ENCODE data around the gene TMEM203. TPM values are rescaled to one million over a fixed set of nuclear protein-coding genes. Genes with fewer than 3 reads are reported as not detected.
A peak's percentile ranks its signal among the peaks of the same experiment; 100 is the strongest.

Gene TMEM203
- total RNA-seq = 10 to 100 TPM; 23.7 to 44.7 (median 42.1) TPM
- 39.1 TPM for total RNA-seq (2013)
- 14.1 to 44.2 (median 27.0) reads per million in 29 experiments for total RNA-seq

GRCh38 chr9:137205126-137206069, at the start of gene TMEM203, which contains the start of gene NDOR1:
Gene TMEM203, minus strand, starts transcription at chr9:137205648. Its CDS starts 234 bp downstream, at chr9:137205414.
Gene NDOR1, plus strand, starts transcription at chr9:137205700. Its CDS starts 78 bp downstream, at chr9:137205778.
- ATAC-seq (replicated peaks in 1 of 4) (peak; percentile 50 to 59 (median 54)), DNase-seq (peak; percentile 80 to 95 (median 91))
- peaks cover 39 to 63% (median 48%) of the 10 kb centered on the region in 3 donors for H3K4me1 Mint-ChIP-seq
- WGBS (ENCODE audit: insufficient coverage) = under 1% methylated on average over 95 of the region's 98 CpGs
- Histone ChIP-seq H3K4me1 (ENCODE audit: control insufficient read depth in 1 of 2, extremely low read depth in 1 of 2, insufficient read depth in 2 of 2, low read length in 2 of 2) (peaks cover 22 to 51% of the 10 kb centered on the region in 2 experiments), H3K9me3 (no peaks in the 10 kb centered on the region), H3K36me3 (ENCODE audit: control insufficient read depth in 2 of 2, extremely low read depth in 1 of 2, insufficient read depth in 1 of 2, low read length in 1 of 2) (peaks cover 0 to 6% of the 10 kb centered on the region in 2 donors), H3K27ac (ENCODE audit: low read length) (peak within 1 kb of the TSS; percentile 73), H3K4me3 (ENCODE audit: control insufficient read depth in 1 of 2, extremely low read depth in 1 of 2, low read length in 1 of 2) (peak within 1 kb of the TSS; percentile 71 to 88), H3K27me3 (replicated peaks in 1 of 2; ENCODE audit: control insufficient read depth in 2 of 2, extremely low read depth in 1 of 2, insufficient read depth in 2 of 2, low read length in 1 of 2) (no peaks in the 10 kb centered on the region)
- ChIA-PET POLR2A (interaction anchor here (1.0 to 1.2 kb wide), 2 partner anchors 17 to 36 kb away, joined by 3 to 4 read pairs; partner anchors contain the start of genes RNF208 (in 1 of the 2) and TUBB4B (in 1 of the 2)), CTCF (interaction anchor here in 1 of 2 donors (0.6 kb wide), 1 partner anchor 31 kb away, joined by 3 read pairs; no protein-coding TSS in a partner anchor)
- H3K36me3 Mint-ChIP-seq = peaks cover 9% of the 10 kb centered on the region
- peak within 1 kb of the TSS; percentile 88 to 89 for H3K27ac Mint-ChIP-seq
- H3K4me3 Mint-ChIP-seq = peak within 1 kb of the TSS; percentile 90 to 92 (median 91)
- no peaks in the 10 kb centered on the region for H3K27me3 Mint-ChIP-seq
- no peaks in the 10 kb centered on the region for H3K9me3 Mint-ChIP-seq

DNA sequence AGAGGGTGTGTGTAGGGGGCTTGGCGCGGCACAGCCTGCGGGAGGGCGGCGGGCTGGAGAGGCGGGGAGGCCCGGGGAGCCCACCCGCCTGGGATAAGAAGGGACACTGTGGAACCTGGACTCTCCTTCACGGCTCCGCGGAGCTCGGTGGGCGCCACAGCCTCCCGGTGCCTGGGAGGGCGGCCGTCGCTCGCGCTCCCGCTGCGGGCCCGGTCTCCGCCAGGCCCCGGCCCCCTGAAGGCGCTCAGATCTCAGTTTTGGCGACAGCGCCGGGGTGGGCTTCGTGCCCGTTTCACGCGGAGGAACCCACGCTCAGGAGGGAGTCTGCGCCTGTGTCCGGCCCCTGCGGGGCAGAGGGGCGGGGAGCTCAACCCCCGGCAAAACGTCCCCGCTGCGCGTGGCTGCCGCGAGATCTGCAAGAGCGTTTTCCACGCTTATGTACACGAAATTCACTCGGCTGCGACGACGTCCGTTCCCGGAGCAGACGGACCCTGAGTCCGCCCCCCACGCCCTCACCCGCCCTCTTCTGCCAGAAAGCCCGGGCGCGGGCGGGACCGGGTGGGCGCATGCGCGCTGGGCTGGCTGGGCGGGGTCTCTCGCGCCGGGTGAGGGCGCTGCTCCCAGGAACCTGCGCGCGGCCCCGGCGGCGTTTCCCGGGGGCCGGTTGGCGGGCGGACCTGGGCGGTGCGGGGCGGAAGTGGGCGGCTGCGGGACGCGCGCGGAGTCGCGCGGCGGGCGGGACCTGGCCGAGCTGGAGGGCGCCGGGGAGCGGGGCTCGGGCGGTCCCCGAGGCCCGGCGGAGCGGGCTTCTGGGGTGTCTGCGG, 49.4 kb upstream of the TMEM203 start, which contains the start of gene NELFB:
Gene NELFB, plus strand, starts transcription at position 704 of the 824 bp plus-strand sequence.
- Mint-ChIP-seq H3K27me3 (no peaks in the 10 kb centered on the region), H3K36me3 (peaks cover 9% of the 10 kb centered on the region), H3K27ac (peak within 1 kb of the TSS; percentile 81 to 83), H3K4me3 (peak within 1 kb of the TSS; percentile 82 to 90 (median 85)), H3K4me1 (peaks cover 11 to 16% (median 15%) of the 10 kb centered on the region in 3 donors), H3K9me3 (no peaks in the 10 kb centered on the region)
- WGBS (ENCODE audit: insufficient coverage) = 4% methylated on average over 105 of the region's 105 CpGs
- H3K4me3 ChIP-seq (ENCODE audit: control insufficient read depth in 1 of 2, extremely low read depth in 1 of 2, low read length in 1 of 2) = peak within 1 kb of the TSS; percentile 75 to 87
- peak within 1 kb of the TSS; percentile 23 for H3K27ac ChIP-seq (ENCODE audit: low read length)
- H3K36me3 ChIP-seq (ENCODE audit: control insufficient read depth in 2 of 2, extremely low read depth in 1 of 2, insufficient read depth in 1 of 2, low read length in 1 of 2) = peaks cover 0 to 19% of the 10 kb centered on the region in 2 donors
- ChIA-PET CTCF (interaction anchor here in 1 of 2 donors (1.6 kb wide), 1 partner anchor 18 kb away, joined by 8 read pairs; no protein-coding TSS in a partner anchor), POLR2A (interaction anchor here (0.7 to 2.9 kb wide), 2 partner anchors 14 to 168 kb away, joined by 3 to 16 read pairs; partner anchors contain the start of genes MAN1B1 (in 1 of the 2) and TUBB4B (in 1 of the 2))
- H3K9me3 ChIP-seq = no peaks in the 10 kb centered on the region
- peaks cover 4 to 28% of the 10 kb centered on the region in 2 experiments for H3K4me1 ChIP-seq (ENCODE audit: control insufficient read depth in 1 of 2, extremely low read depth in 1 of 2, insufficient read depth in 2 of 2, low read length in 2 of 2)
- peak; percentile 89 to 93 (median 90) for ATAC-seq (replicated peaks in 1 of 4)
- peak; percentile 81 to 98 (median 92) for DNase-seq
- H3K27me3 ChIP-seq (replicated peaks in 1 of 2; ENCODE audit: control insufficient read depth in 2 of 2, extremely low read depth in 1 of 2, insufficient read depth in 2 of 2, low read length in 1 of 2) = no peaks in the 10 kb centered on the region

DNA sequence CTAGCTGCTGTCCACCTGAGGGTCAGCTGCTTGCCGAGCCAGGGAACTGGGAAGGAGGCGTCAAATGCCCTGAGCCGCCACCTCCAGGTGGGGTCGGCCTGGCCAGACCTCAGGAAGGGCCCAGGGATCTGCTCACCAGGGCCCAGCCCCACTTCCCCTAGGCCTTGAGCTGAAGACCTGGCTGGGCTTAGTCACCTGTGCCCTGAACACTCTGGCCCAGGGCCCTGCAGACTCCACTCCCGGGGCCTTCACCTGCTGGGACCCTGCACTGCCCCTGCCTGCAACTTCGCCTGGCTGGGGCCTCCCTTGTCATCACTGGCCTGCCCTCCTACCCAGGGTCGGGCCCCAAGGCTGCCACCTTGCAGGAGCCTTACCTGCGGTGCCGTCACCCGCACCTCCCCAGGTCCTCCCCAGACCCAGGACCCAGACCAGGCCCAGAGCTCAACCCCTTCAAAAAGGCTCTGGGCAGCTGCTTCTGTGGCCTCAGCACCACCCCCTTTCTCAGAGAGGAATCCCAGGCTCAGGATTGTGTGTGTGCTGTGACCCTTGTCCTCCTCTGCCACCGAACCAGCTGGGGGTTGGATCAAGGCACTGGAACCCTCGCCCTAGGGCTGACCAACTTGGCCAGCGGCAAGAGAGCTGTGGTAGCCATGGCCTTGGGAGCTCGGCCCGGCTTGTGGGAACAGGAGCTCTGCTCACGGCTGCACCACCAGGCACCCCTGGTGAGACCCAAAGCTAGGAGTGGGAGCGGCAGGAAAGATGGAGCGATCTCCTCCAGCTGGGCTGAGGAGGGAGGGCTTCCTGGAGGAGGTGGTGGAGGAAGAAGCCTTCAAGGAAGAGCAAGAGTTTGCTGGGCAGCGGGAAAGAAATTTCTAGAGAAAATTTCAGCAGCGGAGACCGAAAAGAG, 48.5 kb upstream of the TMEM203 start:
- peaks cover 11 to 16% (median 15%) of the 10 kb centered on the region in 3 donors for H3K4me1 Mint-ChIP-seq
- H3K27me3 ChIP-seq (replicated peaks in 1 of 2; ENCODE audit: control insufficient read depth in 2 of 2, extremely low read depth in 1 of 2, insufficient read depth in 2 of 2, low read length in 1 of 2) = no peaks in the 10 kb centered on the region
- no peak for ATAC-seq (replicated peaks in 1 of 4)
- H3K4me3 ChIP-seq (ENCODE audit: control insufficient read depth in 1 of 2, extremely low read depth in 1 of 2, low read length in 1 of 2) = peak overlapping the region; percentile 68 to 87
- no peak overlapping the region for H3K27ac ChIP-seq (ENCODE audit: low read length)
- ChIA-PET CTCF (interaction anchor here in 1 of 2 donors (1.6 kb wide), 1 partner anchor 17 kb away, joined by 8 read pairs; no protein-coding TSS in a partner anchor), POLR2A (interaction anchor here (0.5 to 2.9 kb wide), 3 partner anchors 13 to 167 kb away, joined by 3 to 16 read pairs (median 4); partner anchors contain the start of genes MAN1B1 (in 1 of the 2) and TUBB4B (in 1 of the 2))
- WGBS (ENCODE audit: insufficient coverage) = 90% methylated on average over 21 of the region's 21 CpGs
- peaks cover 4 to 28% of the 10 kb centered on the region in 2 experiments for H3K4me1 ChIP-seq (ENCODE audit: control insufficient read depth in 1 of 2, extremely low read depth in 1 of 2, insufficient read depth in 2 of 2, low read length in 2 of 2)
- no peak for DNase-seq
- H3K36me3 ChIP-seq (ENCODE audit: control insufficient read depth in 2 of 2, extremely low read depth in 1 of 2, insufficient read depth in 1 of 2, low read length in 1 of 2) = peaks cover 0 to 14% of the 10 kb centered on the region in 2 donors
- H3K36me3 Mint-ChIP-seq = peaks cover 4% of the 10 kb centered on the region
- H3K9me3 ChIP-seq = no peaks in the 10 kb centered on the region
- peak overlapping the region; percentile 82 to 83 (median 82) for H3K4me3 Mint-ChIP-seq
- H3K9me3 Mint-ChIP-seq = no peaks in the 10 kb centered on the region
- peak overlapping the region; percentile 15 to 83 for H3K27ac Mint-ChIP-seq
- H3K27me3 Mint-ChIP-seq = no peaks in the 10 kb centered on the region

GRCh38 chr9:137252555-137253506, 47.4 kb upstream of the TMEM203 start:
- no peak for DNase-seq
- WGBS (ENCODE audit: insufficient coverage) = 84% methylated on average over 26 of the region's 35 CpGs
- peak overlapping the region in 1 of 3 donors; percentile 82 for H3K4me3 Mint-ChIP-seq

More at GRCh38 chr9:137252555-137253506, 47.4 kb upstream of the TMEM203 start:
- H3K27me3 Mint-ChIP-seq = no peaks in the 10 kb centered on the region
- H3K36me3 ChIP-seq (ENCODE audit: control insufficient read depth in 2 of 2, extremely low read depth in 1 of 2, insufficient read depth in 1 of 2, low read length in 1 of 2) = peaks cover 0 to 10% of the 10 kb centered on the region in 2 donors
- no peaks in the 10 kb centered on the region for H3K9me3 ChIP-seq
- H3K36me3 Mint-ChIP-seq = no peaks in the 10 kb centered on the region
- ChIA-PET CTCF (no interaction called here), POLR2A (no interaction called here)
- H3K4me1 Mint-ChIP-seq = peaks cover 11 to 16% (median 15%) of the 10 kb centered on the region in 3 donors
- H3K9me3 Mint-ChIP-seq = no peaks in the 10 kb centered on the region
- ATAC-seq (replicated peaks in 1 of 4) = no peak
- H3K27ac ChIP-seq (ENCODE audit: low read length) = no peak overlapping the region
- H3K4me3 ChIP-seq (ENCODE audit: control insufficient read depth in 1 of 2, extremely low read depth in 1 of 2, low read length in 1 of 2) = no peak overlapping the region
- H3K27me3 ChIP-seq (replicated peaks in 1 of 2; ENCODE audit: control insufficient read depth in 2 of 2, extremely low read depth in 1 of 2, insufficient read depth in 2 of 2, low read length in 1 of 2) = no peaks in the 10 kb centered on the region
- H3K27ac Mint-ChIP-seq = no peak overlapping the region
- H3K4me1 ChIP-seq (ENCODE audit: control insufficient read depth in 1 of 2, extremely low read depth in 1 of 2, insufficient read depth in 2 of 2, low read length in 2 of 2) = peaks cover 4 to 28% of the 10 kb centered on the region in 2 experiments
